ENCODE results near the gene GJA10. TPM values are rescaled to one million over a fixed set of nuclear protein-coding genes. Genes with fewer than 3 reads are reported as not detected.
"Not testable (repeated sequence)": the region's sequence is repeated elsewhere in the genome, so short reads cannot be mapped to it uniquely, and the experiment has no call there.

GJA10 gene
- total RNA-seq, result not detected in 2 replicates

DNA sequence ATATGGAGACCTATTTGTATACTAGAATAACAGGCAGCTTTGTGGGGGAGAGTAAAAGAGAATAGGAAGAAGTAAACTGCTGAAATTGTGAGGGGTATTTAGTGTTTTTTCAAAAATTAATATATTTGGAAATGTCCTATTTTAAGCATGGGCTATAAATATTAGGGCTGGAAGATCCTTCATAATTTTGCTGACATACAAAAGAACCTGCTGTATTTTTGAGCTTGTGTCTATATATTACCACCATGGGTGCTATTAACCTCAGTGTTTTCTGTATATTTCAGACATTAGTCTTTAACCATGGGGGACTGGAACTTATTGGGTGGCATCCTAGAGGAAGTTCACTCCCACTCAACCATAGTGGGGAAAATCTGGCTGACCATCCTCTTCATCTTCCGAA, at the start of gene GJA10:
GJA10 (plus strand) TSS at position 301 of the 400 bp plus-strand sequence; CDS start at position 301, 0 bp downstream.
- no peak for DNase-seq (ENCODE audit: low read depth)
- H3K4me3 ChIP-seq (ENCODE audit: low read depth, low read length), result no peak within 1 kb of the TSS
- TF ChIP-seq CTCF (IDR thresholded peaks at IDR 0.05; ENCODE audit: insufficient read depth, low read depth, low read length), result no peak

DNA sequence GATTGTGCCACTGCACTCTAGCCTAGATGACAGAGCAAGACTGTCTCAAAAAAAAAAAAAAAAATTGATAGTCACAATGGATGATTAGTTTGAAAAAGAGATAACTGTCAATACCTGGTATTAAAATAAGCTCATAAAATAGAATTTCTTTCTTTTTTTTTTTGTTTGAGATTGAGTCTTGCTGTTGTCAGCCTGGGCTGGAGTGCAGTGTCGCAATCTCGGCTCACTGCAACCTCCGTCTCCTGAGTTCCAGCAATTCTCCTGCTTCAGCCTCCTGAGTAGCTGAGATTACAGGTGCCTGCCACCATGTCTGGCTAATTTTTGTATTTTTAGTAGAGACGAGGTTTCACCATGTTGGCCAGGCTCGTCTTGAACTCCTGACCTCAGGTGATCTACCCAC, 46.8 kb upstream of the GJA10 start:
- H3K4me3 ChIP-seq (ENCODE audit: low read depth, low read length); DNase-seq (ENCODE audit: low read depth): not testable (repeated sequence)

GRCh38 chr6:89853068-89853467, 41.2 kb upstream of the GJA10 start:
- H3K4me3 ChIP-seq (ENCODE audit: low read depth, low read length), result no peak overlapping the region
- TF ChIP-seq CTCF (IDR thresholded peaks at IDR 0.05; ENCODE audit: insufficient read depth, low read depth, low read length), result no peak
- no peak for DNase-seq (ENCODE audit: low read depth)

DNA sequence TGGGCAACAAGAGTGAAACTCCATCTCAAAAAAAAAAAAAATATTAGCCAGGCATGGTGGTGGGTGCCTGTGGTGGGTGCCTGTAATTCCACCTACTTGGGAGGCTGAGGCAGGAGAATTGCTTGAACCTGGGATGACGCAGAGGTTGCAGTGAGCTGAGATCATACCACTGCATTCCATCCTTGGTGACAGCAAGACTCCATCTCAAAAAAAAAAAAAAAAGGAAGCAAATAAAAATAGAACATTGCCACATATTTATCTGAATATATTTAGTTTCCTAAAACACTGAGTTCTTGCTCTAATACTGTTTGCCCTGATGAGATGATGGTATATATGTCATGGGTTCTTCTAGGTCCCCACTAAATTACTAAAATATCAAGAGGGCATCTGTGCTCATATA, 36.2 kb upstream of the GJA10 start:
- no peak for TF ChIP-seq CTCF (IDR thresholded peaks at IDR 0.05; ENCODE audit: insufficient read depth, low read depth, low read length)
- no peak for DNase-seq (ENCODE audit: low read depth)
- H3K4me3 ChIP-seq (ENCODE audit: low read depth, low read length), result no peak overlapping the region

DNA sequence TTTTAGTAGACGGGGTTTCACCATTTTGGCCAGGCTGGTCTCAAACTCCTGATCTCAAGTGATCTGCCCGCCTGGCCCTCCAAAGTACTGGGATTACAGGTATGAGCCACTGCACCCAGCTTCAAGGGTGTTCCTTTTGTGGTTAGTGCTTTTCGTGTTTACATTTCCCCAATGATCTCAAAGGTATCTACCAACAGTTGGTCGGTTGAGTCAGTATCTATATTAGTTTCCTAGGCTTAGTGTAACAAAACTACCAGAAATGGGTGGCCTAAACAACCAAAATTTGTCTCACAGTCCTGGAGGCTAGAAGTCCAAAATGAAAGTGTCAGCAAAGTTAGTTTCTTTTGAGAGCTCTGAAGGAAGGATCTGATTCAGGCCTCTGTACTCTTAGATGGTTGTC, 34.5 kb upstream of the GJA10 start:
- no peak for TF ChIP-seq CTCF (IDR thresholded peaks at IDR 0.05; ENCODE audit: insufficient read depth, low read depth, low read length)
- no peak overlapping the region for H3K4me3 ChIP-seq (ENCODE audit: low read depth, low read length)
- DNase-seq (ENCODE audit: low read depth), result no peak

- no peak for TF ChIP-seq CTCF (IDR thresholded peaks at IDR 0.05; ENCODE audit: insufficient read depth, low read depth, low read length)
- H3K4me3 ChIP-seq (ENCODE audit: low read depth, low read length), result no peak overlapping the region
- DNase-seq (ENCODE audit: low read depth), result no peak
Measured at GRCh38 chr6:89862273-89862672, 32.0 kb upstream of the GJA10 start.

- DNase-seq (ENCODE audit: low read depth), result no peak
- no peak for TF ChIP-seq CTCF (IDR thresholded peaks at IDR 0.05; ENCODE audit: insufficient read depth, low read depth, low read length)
- no peak overlapping the region for H3K4me3 ChIP-seq (ENCODE audit: low read depth, low read length)
Measured at GRCh38 chr6:89862698-89863097, 31.6 kb upstream of the GJA10 start.
